Right atrium auricular region (tissue), 2 donors: ENCODE results near the gene PHF20. TPM values are rescaled to one million over a fixed set of nuclear protein-coding genes. Genes with fewer than 3 reads are reported as not detected.

Experiments
- DNase-seq: peaks from one replicate; pipeline ENCODE4 v3.0.0-alpha.2; 2019; ENCODE audit warnings: low spot score
- H3K27ac ChIP-seq, 2 donors: fragments of 200-600 bp; sonication (generic); 1 replicate in 1 of 2; 2 replicates in 1 of 2; pipeline ENCODE4 v1.5.1; 2016 to 2019
- H3K27me3 ChIP-seq, 2 donors: fragments of 200-600 bp; sonication (generic); one replicate each; pipeline versions ENCODE4 v1.5.1 to v1.6.0; 2017 to 2019
- H3K36me3 ChIP-seq: fragments of 200-600 bp; sonication (generic); one replicate; pipeline ENCODE4 v1.5.1; 2016
- H3K4me1 ChIP-seq, 2 donors: fragments of 200-600 bp; sonication (generic); one replicate each; pipeline versions ENCODE4 v1.5.1 to v1.6.0; 2017 to 2019
- H3K4me3 ChIP-seq, 2 donors: fragments of 200-600 bp; sonication (generic); 1 replicate in 1 of 2; 2 replicates in 1 of 2; pipeline ENCODE4 v1.5.1; 2017 to 2019; ENCODE audit warnings: mild to moderate bottlenecking in 1 of 2, moderate library complexity in 1 of 2
- H3K9me3 ChIP-seq, 2 donors: fragments of 200-600 bp; sonication (generic); one replicate each; pipeline ENCODE4 v1.5.1; 2019
- CTCF ChIP-seq, 2 donors: fragments of 200-600 bp; sonication (generic); IDR thresholded peaks; one replicate each; pipeline ENCODE4 v1.5.1; 2019; ENCODE audit warnings: antibody characterized with exemption in 2 of 2
- total RNA-seq, 2 donors: library from RNA; depleted of rRNA; stranded (reverse); fragments of >200 nt; gene quantifications; one replicate each; pipeline ENCODE4 v1.1.0, GENCODE V29; 2016

PHF20 gene
- total RNA-seq, 2 donors from 2014 or later, result 29.7 to 34.7 TPM

GRCh38 chr20:35732644-35732982 lies 39.2 kb upstream of the PHF20 start:
- Histone ChIP-seq H3K27ac (no peak overlapping the region), H3K4me3 (no peak overlapping the region), H3K4me1 (peaks cover 0 to 82% of the 10 kb centered on the region in 2 donors)

GRCh38 chr20:35734374-35734773 lies 37.4 kb upstream of the PHF20 start:
- Histone ChIP-seq H3K27ac (no peak overlapping the region), H3K4me1 (peaks cover 0 to 96% of the 10 kb centered on the region in 2 donors), H3K36me3 (peaks cover 100% of the 10 kb centered on the region), H3K4me3 (no peak overlapping the region), H3K9me3 (no peaks in the 10 kb centered on the region), H3K27me3 (no peaks in the 10 kb centered on the region)
- no peak for DNase-seq
- TF ChIP-seq CTCF (IDR thresholded peaks at IDR 0.05), result no peak

More at GRCh38 chr20:35732644-35732982, 39.2 kb upstream of the PHF20 start:
- H3K27me3 ChIP-seq, result no peaks in the 10 kb centered on the region
- peaks cover 100% of the 10 kb centered on the region for H3K36me3 ChIP-seq
- no peak for TF ChIP-seq CTCF (IDR thresholded peaks at IDR 0.05)
- H3K9me3 ChIP-seq, result no peaks in the 10 kb centered on the region
- DNase-seq, result no peak

- TF ChIP-seq CTCF (IDR thresholded peaks at IDR 0.05), result no peak
- peaks cover 100% of the 10 kb centered on the region for H3K36me3 ChIP-seq
- no peaks in the 10 kb centered on the region for H3K27me3 ChIP-seq
- H3K27ac ChIP-seq, result no peak overlapping the region
- H3K9me3 ChIP-seq, result no peaks in the 10 kb centered on the region
- H3K4me1 ChIP-seq, result peaks cover 0 to 96% of the 10 kb centered on the region in 2 donors
- no peak overlapping the region for H3K4me3 ChIP-seq
- no peak for DNase-seq
Observed at GRCh38 chr20:35734777-35735649, 36.8 kb upstream of the PHF20 start.

- Histone ChIP-seq H3K27me3 (no peaks in the 10 kb centered on the region), H3K9me3 (no peaks in the 10 kb centered on the region), H3K36me3 (peaks cover 99% of the 10 kb centered on the region), H3K4me1 (peaks cover 0 to 96% of the 10 kb centered on the region in 2 donors), H3K27ac (no peak overlapping the region), H3K4me3 (no peak overlapping the region)
- no peak for TF ChIP-seq CTCF (IDR thresholded peaks at IDR 0.05)
- no peak for DNase-seq
Observed at GRCh38 chr20:35735826-35736470, 35.9 kb upstream of the PHF20 start.

GRCh38 chr20:35737865-35738333 lies 33.9 kb upstream of the PHF20 start:
- Histone ChIP-seq H3K27ac (no peak overlapping the region), H3K4me3 (no peak overlapping the region), H3K4me1 (peaks cover 0 to 77% of the 10 kb centered on the region in 2 donors)

More at GRCh38 chr20:35737865-35738333, 33.9 kb upstream of the PHF20 start:
- no peak for DNase-seq
- Histone ChIP-seq H3K9me3 (no peaks in the 10 kb centered on the region), H3K27me3 (no peaks in the 10 kb centered on the region), H3K36me3 (peaks cover 79% of the 10 kb centered on the region)
- TF ChIP-seq CTCF (IDR thresholded peaks at IDR 0.05), result no peak
